Right atrium auricular region (tissue), 2 donors: Measurements from ENCODE around the gene MCM5. TPM values are rescaled to one million over a fixed set of nuclear protein-coding genes. Genes with fewer than 3 reads are reported as not detected.

Source experiments
- DNase-seq: peaks from one replicate; pipeline ENCODE4 v3.0.0-alpha.2; 2019; ENCODE audit warnings: low spot score
- H3K27ac ChIP-seq, 2 donors: fragments of 200-600 bp; sonication (generic); 1 replicate in 1 of 2; 2 replicates in 1 of 2; pipeline ENCODE4 v1.5.1; 2016 to 2019
- H3K27me3 ChIP-seq, 2 donors: fragments of 200-600 bp; sonication (generic); one replicate each; pipeline versions ENCODE4 v1.5.1 to v1.6.0; 2017 to 2019
- H3K36me3 ChIP-seq: fragments of 200-600 bp; sonication (generic); one replicate; pipeline ENCODE4 v1.5.1; 2016
- H3K4me1 ChIP-seq, 2 donors: fragments of 200-600 bp; sonication (generic); one replicate each; pipeline versions ENCODE4 v1.5.1 to v1.6.0; 2017 to 2019
- H3K4me3 ChIP-seq, 2 donors: fragments of 200-600 bp; sonication (generic); 1 replicate in 1 of 2; 2 replicates in 1 of 2; pipeline ENCODE4 v1.5.1; 2017 to 2019; ENCODE audit warnings: mild to moderate bottlenecking in 1 of 2, moderate library complexity in 1 of 2
- H3K9me3 ChIP-seq, 2 donors: fragments of 200-600 bp; sonication (generic); one replicate each; pipeline ENCODE4 v1.5.1; 2019
- total RNA-seq, 2 donors: library from RNA; depleted of rRNA; stranded (reverse); fragments of >200 nt; gene quantifications; one replicate each; pipeline ENCODE4 v1.1.0, GENCODE V29; 2016
- TF ChIP-seq, protein P1 (sequence below), 2 donors: fragments of 200-600 bp; sonication (generic); IDR thresholded peaks; one replicate each; pipeline ENCODE4 v1.5.1; 2019; ENCODE audit warnings: antibody characterized with exemption in 2 of 2

Gene MCM5
- total RNA-seq, 2 donors from 2014 or later, result 5.3 to 6.8 TPM

- no peak overlapping the region for H3K4me3 ChIP-seq
- no peaks in the 10 kb centered on the region for H3K27me3 ChIP-seq
- no peak overlapping the region for H3K27ac ChIP-seq
- H3K4me1 ChIP-seq, result no peaks in the 10 kb centered on the region
- H3K36me3 ChIP-seq, result no peaks in the 10 kb centered on the region
- TF ChIP-seq, protein P1, sequence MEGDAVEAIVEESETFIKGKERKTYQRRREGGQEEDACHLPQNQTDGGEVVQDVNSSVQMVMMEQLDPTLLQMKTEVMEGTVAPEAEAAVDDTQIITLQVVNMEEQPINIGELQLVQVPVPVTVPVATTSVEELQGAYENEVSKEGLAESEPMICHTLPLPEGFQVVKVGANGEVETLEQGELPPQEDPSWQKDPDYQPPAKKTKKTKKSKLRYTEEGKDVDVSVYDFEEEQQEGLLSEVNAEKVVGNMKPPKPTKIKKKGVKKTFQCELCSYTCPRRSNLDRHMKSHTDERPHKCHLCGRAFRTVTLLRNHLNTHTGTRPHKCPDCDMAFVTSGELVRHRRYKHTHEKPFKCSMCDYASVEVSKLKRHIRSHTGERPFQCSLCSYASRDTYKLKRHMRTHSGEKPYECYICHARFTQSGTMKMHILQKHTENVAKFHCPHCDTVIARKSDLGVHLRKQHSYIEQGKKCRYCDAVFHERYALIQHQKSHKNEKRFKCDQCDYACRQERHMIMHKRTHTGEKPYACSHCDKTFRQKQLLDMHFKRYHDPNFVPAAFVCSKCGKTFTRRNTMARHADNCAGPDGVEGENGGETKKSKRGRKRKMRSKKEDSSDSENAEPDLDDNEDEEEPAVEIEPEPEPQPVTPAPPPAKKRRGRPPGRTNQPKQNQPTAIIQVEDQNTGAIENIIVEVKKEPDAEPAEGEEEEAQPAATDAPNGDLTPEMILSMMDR (IDR thresholded peaks at IDR 0.05), result no peak
- no peak for DNase-seq
- H3K9me3 ChIP-seq, result no peaks in the 10 kb centered on the region
These were observed 48.6 kb downstream of the MCM5 start for GRCh38 chr22:35448523-35448922.

- Histone ChIP-seq H3K27ac (no peak overlapping the region), H3K27me3 (no peaks in the 10 kb centered on the region), H3K9me3 (no peaks in the 10 kb centered on the region), H3K4me1 (no peaks in the 10 kb centered on the region), H3K36me3 (no peaks in the 10 kb centered on the region), H3K4me3 (no peak overlapping the region)
- DNase-seq, result no peak
- TF ChIP-seq, protein P1 (IDR thresholded peaks at IDR 0.05), result no peak
These were observed 50.1 kb downstream of the MCM5 start for GRCh38 chr22:35449829-35450689.

DNA sequence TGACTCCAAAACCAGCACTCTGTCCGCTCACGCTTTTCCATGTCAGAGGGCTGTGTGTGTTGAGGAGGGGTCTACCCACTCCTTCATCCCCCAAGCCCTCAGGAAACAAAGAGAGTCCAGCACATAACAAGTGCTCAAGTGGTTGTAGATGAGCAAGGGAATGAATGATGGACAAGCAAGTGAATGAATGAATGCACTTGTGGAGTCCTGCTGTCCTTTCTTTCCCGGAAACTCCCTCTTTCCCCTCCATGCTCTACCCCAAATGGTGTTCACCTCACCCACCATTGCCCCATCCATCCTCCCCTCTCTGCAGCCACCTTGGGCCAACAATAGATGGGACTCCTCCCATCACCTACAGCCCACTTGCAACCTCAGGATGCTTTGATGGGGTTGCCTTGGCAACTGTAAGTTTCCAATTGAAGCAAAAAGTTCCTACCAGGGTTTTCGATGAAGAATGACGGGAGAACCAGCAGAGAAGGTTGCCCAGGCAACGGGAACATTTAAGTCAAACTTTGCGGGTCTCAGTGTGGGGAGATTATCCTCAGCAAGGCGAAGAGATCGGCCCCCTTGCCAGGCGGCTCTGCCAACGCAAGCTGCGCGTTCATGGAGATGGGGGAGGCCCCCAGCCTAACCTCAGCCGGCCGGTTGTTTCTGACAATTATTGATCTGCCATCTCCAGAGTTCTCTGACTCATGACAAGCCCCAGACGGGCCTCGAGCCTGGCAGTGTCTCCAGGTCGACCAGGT is 51.1 kb downstream of the MCM5 start:
- Histone ChIP-seq H3K4me1 (no peaks in the 10 kb centered on the region), H3K4me3 (no peak overlapping the region), H3K27ac (no peak overlapping the region), H3K9me3 (no peaks in the 10 kb centered on the region), H3K27me3 (no peaks in the 10 kb centered on the region), H3K36me3 (no peaks in the 10 kb centered on the region)
- DNase-seq, result no peak
- TF ChIP-seq, protein P1 (IDR thresholded peaks at IDR 0.05), result no peak

DNA sequence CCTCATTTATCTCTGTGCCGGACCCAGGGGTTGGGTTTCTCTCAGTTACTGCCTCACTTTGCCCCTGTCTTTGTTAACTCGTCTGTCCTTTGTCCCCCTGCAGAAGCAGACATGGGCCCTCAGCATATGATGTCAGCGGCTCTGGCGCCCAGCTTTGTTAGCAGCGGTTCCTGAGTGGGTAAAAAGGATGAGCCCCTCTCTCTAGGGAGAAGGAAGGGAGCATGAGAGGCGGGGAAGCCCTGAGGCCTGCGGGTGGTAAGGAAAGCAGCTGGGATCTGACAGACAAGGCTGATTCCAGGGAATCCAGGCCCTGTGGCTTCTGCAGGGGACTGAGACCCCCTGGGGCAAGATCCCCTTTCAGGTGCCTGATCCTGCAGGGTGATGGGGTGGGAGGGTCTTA is 51.7 kb downstream of the MCM5 start:
- H3K27ac ChIP-seq, result no peak overlapping the region
- TF ChIP-seq, protein P1 (IDR thresholded peaks at IDR 0.05), result no peak
- DNase-seq, result no peak
- no peaks in the 10 kb centered on the region for H3K36me3 ChIP-seq
- no peaks in the 10 kb centered on the region for H3K9me3 ChIP-seq
- no peak overlapping the region for H3K4me3 ChIP-seq
- H3K4me1 ChIP-seq, result no peaks in the 10 kb centered on the region
- H3K27me3 ChIP-seq, result no peaks in the 10 kb centered on the region

GRCh38 chr22:35452351-35452781 is 52.4 kb downstream of the MCM5 start:
- Histone ChIP-seq H3K9me3 (no peaks in the 10 kb centered on the region), H3K4me3 (no peak overlapping the region), H3K36me3 (no peaks in the 10 kb centered on the region), H3K27ac (no peak overlapping the region), H3K4me1 (no peaks in the 10 kb centered on the region), H3K27me3 (no peaks in the 10 kb centered on the region)
- TF ChIP-seq, protein P1 (IDR thresholded peaks at IDR 0.05), result no peak
- DNase-seq, result no peak
